HG03442 (cell line): ENCODE data around the gene INPP5A.

Experiments used
- ATAC-seq: cut with Tn5 transposase; IDR thresholded peaks from one replicate; pipeline ENCODE4 v1.9.1; 2021; ENCODE audit warnings: mild to moderate bottlenecking, moderate library complexity; ENCODE audit not compliant: unreplicated experiment

INPP5A gene

GRCh38 chr10:132826524-132827422 is 289.2 kb downstream of the INPP5A start:
- ATAC-seq, result no peak

GRCh38 chr10:132827423-132827789 is 289.8 kb downstream of the INPP5A start:
- ATAC-seq, result no peak

- no peak for ATAC-seq
Observed at GRCh38 chr10:132827861-132828539, 290.4 kb downstream of the INPP5A start.

GRCh38 chr10:132828681-132829080 is 291.1 kb downstream of the INPP5A start:
- no peak for ATAC-seq

GRCh38 chr10:132829403-132829802 is 291.8 kb downstream of the INPP5A start:
- ATAC-seq, result no peak

- no peak for ATAC-seq
Observed at GRCh38 chr10:132832186-132832969, 294.8 kb downstream of the INPP5A start.
